Measurements from ENCODE around the gene DPYD. TPM values are rescaled to one million over a fixed set of nuclear protein-coding genes. Genes with fewer than 3 reads are reported as not detected.

DPYD gene
- total RNA-seq, 4 donors from 2014 or later, result 35.7 to 65.4 (median 43.7) TPM

DNA sequence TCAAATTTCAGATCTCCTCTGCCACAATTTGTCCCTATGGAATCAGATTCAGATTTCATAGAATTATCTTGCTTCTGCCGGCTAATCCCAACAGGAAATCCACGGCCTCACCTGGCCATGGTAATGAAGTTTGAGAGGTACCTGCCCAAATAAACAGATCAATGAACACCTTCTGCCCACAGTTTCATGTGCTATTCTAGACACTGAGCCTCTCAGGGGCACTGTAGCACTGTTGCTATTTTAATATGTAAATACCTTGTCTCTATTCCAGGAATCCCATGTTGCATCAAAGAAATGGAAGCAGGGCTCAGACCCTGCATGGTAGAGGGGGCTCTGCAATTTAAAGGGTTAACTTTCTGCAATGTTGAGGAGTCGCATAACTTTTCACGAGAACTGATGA is 606.1 kb downstream of the DPYD start:
- 72 to 80% methylated on average over 4 of the region's 4 CpGs for WGBS, 2 donors
- DNase-seq (ENCODE audit: low spot score in 2 of 2), result no peak
- TF ChIP-seq EP300 (IDR thresholded peaks at IDR 0.05), result no peak
- no peak for TF ChIP-seq POLR2A (IDR thresholded peaks at IDR 0.05)
- TF ChIP-seq, protein P1, sequence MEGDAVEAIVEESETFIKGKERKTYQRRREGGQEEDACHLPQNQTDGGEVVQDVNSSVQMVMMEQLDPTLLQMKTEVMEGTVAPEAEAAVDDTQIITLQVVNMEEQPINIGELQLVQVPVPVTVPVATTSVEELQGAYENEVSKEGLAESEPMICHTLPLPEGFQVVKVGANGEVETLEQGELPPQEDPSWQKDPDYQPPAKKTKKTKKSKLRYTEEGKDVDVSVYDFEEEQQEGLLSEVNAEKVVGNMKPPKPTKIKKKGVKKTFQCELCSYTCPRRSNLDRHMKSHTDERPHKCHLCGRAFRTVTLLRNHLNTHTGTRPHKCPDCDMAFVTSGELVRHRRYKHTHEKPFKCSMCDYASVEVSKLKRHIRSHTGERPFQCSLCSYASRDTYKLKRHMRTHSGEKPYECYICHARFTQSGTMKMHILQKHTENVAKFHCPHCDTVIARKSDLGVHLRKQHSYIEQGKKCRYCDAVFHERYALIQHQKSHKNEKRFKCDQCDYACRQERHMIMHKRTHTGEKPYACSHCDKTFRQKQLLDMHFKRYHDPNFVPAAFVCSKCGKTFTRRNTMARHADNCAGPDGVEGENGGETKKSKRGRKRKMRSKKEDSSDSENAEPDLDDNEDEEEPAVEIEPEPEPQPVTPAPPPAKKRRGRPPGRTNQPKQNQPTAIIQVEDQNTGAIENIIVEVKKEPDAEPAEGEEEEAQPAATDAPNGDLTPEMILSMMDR (IDR thresholded peaks at IDR 0.05), result no peak
- no peaks in the 10 kb centered on the region for H3K27me3 ChIP-seq
- H3K4me1 ChIP-seq, result no peaks in the 10 kb centered on the region
- H3K27ac ChIP-seq, result no peak overlapping the region
- no peak overlapping the region for H3K4me3 ChIP-seq
- no peaks in the 10 kb centered on the region for H3K9me3 ChIP-seq
- H3K36me3 ChIP-seq, result no peaks in the 10 kb centered on the region

DNA sequence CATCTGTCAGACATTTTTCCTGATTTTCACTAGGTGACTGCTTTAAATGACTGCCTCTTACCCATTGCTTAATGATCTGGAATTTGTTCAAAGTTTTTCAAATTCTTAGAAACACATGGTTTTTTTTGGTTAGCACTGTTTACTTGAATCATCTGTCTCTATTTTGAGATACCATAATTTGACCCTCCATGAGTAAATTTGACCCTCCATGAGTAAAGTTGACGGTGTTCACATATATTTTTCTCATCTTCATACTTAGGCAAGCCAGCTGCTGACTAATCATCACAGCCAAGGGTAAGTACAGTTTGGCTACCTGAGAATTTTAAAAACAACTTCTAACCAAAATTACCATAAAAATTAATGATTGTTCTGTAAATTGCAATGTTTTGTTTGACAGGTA is 612.7 kb downstream of the DPYD start:
- DNase-seq (ENCODE audit: low spot score in 2 of 2), result no peak
- no peak overlapping the region for H3K27ac ChIP-seq
- TF ChIP-seq, protein P1 (IDR thresholded peaks at IDR 0.05), result no peak
- peaks cover 0 to 5% (median 0%) of the 10 kb centered on the region in 3 donors for H3K36me3 ChIP-seq
- H3K27me3 ChIP-seq, result no peaks in the 10 kb centered on the region
- no peaks in the 10 kb centered on the region for H3K9me3 ChIP-seq
- no peak overlapping the region for H3K4me3 ChIP-seq
- peaks cover 0 to 5% (median under 1%) of the 10 kb centered on the region in 4 donors for H3K4me1 ChIP-seq
- WGBS, 2 donors, result 73 to 78% methylated on average over 1 of the region's 1 CpG

- peaks cover 0 to 5% (median 0%) of the 10 kb centered on the region in 3 donors for H3K36me3 ChIP-seq
- H3K4me3 ChIP-seq, result no peak overlapping the region
- H3K4me1 ChIP-seq, result peaks cover 0 to 5% (median 2%) of the 10 kb centered on the region in 4 donors
- no peak overlapping the region for H3K27ac ChIP-seq
- DNase-seq (ENCODE audit: low spot score in 2 of 2), result no peak
- no peaks in the 10 kb centered on the region for H3K27me3 ChIP-seq
- TF ChIP-seq EP300 (IDR thresholded peaks at IDR 0.05) (no peak), POLR2A (IDR thresholded peaks at IDR 0.05) (no peak)
- TF ChIP-seq, protein P1 (IDR thresholded peaks at IDR 0.05), result no peak
- H3K9me3 ChIP-seq, result no peaks in the 10 kb centered on the region
Measured at GRCh38 chr1:97307568-97307967, 613.3 kb downstream of the DPYD start.

DNA sequence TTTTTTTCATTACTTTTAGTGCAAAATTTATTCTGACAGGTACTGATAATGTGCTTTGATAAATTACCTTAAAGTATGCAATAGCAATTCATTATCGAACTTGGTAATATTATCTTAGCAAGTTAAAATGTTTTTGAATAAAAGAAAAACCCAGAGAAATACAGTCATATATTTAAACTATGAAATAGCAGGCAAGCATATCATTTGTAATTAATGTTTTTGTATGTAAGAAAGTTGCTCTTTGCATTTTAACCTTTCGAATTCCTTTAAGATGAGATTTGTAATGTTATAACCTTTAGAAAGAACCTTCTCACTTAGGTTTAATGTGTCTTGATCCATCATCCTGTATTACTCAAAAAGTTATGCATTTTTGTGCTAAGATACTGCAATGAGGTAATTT is 613.7 kb downstream of the DPYD start:
- no peaks in the 10 kb centered on the region for H3K9me3 ChIP-seq
- no peak for DNase-seq (ENCODE audit: low spot score in 2 of 2)
- WGBS, 2 donors, result 90 to 91% methylated on average over 2 of the region's 2 CpGs
- no peaks in the 10 kb centered on the region for H3K27me3 ChIP-seq
- peaks cover 0 to 5% (median 0%) of the 10 kb centered on the region in 3 donors for H3K36me3 ChIP-seq
- TF ChIP-seq, protein P1 (IDR thresholded peaks at IDR 0.05), result no peak
- H3K4me3 ChIP-seq, result no peak overlapping the region
- H3K27ac ChIP-seq, result no peak overlapping the region
- H3K4me1 ChIP-seq, result peaks cover 0 to 5% (median 2%) of the 10 kb centered on the region in 4 donors

GRCh38 chr1:97306504-97306903 is 614.3 kb downstream of the DPYD start:
- TF ChIP-seq EP300 (IDR thresholded peaks at IDR 0.05) (no peak), POLR2A (IDR thresholded peaks at IDR 0.05) (no peak)
- TF ChIP-seq, protein P1 (IDR thresholded peaks at IDR 0.05), result no peak
- DNase-seq (ENCODE audit: low spot score in 2 of 2), result no peak
- H3K27ac ChIP-seq, result no peak overlapping the region
- H3K27me3 ChIP-seq, result no peaks in the 10 kb centered on the region
- H3K36me3 ChIP-seq, result peaks cover 0 to 5% (median 0%) of the 10 kb centered on the region in 3 donors
- peaks cover 0 to 5% (median 2%) of the 10 kb centered on the region in 4 donors for H3K4me1 ChIP-seq
- no peaks in the 10 kb centered on the region for H3K9me3 ChIP-seq
- no peak overlapping the region for H3K4me3 ChIP-seq

Data from tibial nerve (tissue), 4 donors.